Caco-2 (cell line): Measurements from ENCODE around the gene ZYG11B. TPM values are rescaled to one million over a fixed set of nuclear protein-coding genes. Genes with fewer than 3 reads are reported as not detected.

Experiments
- Bru-seq: library from RNA; stranded (reverse); fragments of 400-500 nt; gene quantifications from one replicate; lab custom pipeline; 2021; lab: Mats Ljungman, UMichigan
- BruChase-seq, 2 experiments: library from RNA; stranded (reverse); fragments of 400-500 nt; gene quantifications; one replicate each; lab custom pipeline; 2021; lab: Mats Ljungman, UMichigan
- BruUV-seq: library from RNA; stranded (reverse); fragments of 400-500 nt; replicated peaks from 2 replicates; lab custom pipeline; 2021; lab: Mats Ljungman, UMichigan
- CTCF ChIA-PET: fragments of 300-600 bp; sonication (Branson Sonifier 250); formaldehyde crosslinking; loops from one replicate; lab custom pipeline; 2022; ENCODE audit warnings: antibody characterized with exemption; lab: Charles Lee
- POLR2A ChIA-PET: fragments of 300-600 bp; sonication (Branson Sonifier 250); formaldehyde crosslinking; loops from one replicate; lab custom pipeline; 2022; ENCODE audit warnings: antibody characterized with exemption; lab: Charles Lee
- DNase-seq, 2 experiments: peaks; one replicate each; pipeline versions ENCODE4 v3.0.0 to v3.0.0-alpha.2; 2020 to 2022
- H3K27me3 ChIP-seq: replicated peaks from 2 replicates; pipeline ENCODE4 v1.6.0; 2011; ENCODE audit warnings: low read length; ENCODE audit not compliant: control insufficient read depth, insufficient read depth
- H3K36me3 ChIP-seq: 2 replicates; pipeline ENCODE4 v1.5.1; 2011; ENCODE audit warnings: low read length; ENCODE audit not compliant: control insufficient read depth, insufficient read depth
- H3K4me1 ChIP-seq: fragments of 250-450 bp; sonication (Bioruptor Pico); 2 replicates; pipeline ENCODE4 v1.5.1; 2020; ENCODE audit warnings: mild to moderate bottlenecking
- H3K4me3 ChIP-seq: 2 replicates; pipeline ENCODE4 v1.5.1; 2011; ENCODE audit warnings: low read depth, mild to moderate bottlenecking, control low read depth, low read length
- H3K9me3 ChIP-seq: fragments of 250-450 bp; sonication (Bioruptor Pico); 2 replicates; pipeline ENCODE4 v1.5.1; 2020; ENCODE audit warnings: mild to moderate bottlenecking, moderate library complexity
- H3K27ac Mint-ChIP-seq: one replicate; pipeline ENCODE4 v1.8.0; 2022; ENCODE audit warnings: mixed read lengths; ENCODE audit not compliant: unreplicated experiment
- H3K27me3 Mint-ChIP-seq: one replicate; pipeline ENCODE4 v1.8.0; 2022; ENCODE audit warnings: mixed read lengths; ENCODE audit not compliant: insufficient read depth, unreplicated experiment
- H3K36me3 Mint-ChIP-seq: one replicate; pipeline ENCODE4 v1.8.0; 2022; ENCODE audit warnings: mild to moderate bottlenecking, mixed read lengths; ENCODE audit not compliant: insufficient read depth, unreplicated experiment
- H3K4me1 Mint-ChIP-seq: one replicate; pipeline ENCODE4 v1.8.0; 2022; ENCODE audit warnings: low read depth, mixed read lengths; ENCODE audit not compliant: unreplicated experiment
- H3K4me3 Mint-ChIP-seq: one replicate; pipeline ENCODE4 v1.8.0; 2022; ENCODE audit warnings: mild to moderate bottlenecking, moderate library complexity, mixed read lengths; ENCODE audit not compliant: unreplicated experiment
- H3K9me3 Mint-ChIP-seq: one replicate; pipeline ENCODE4 v1.8.0; 2022; ENCODE audit warnings: mixed read lengths; ENCODE audit not compliant: unreplicated experiment
- intact Hi-C: fragments of 100-400 bp; cut with micrococcal nuclease; formaldehyde crosslinking; loops from one replicate; pipeline ENCODE4 v1.10.0; 2022; ENCODE audit not compliant: unreplicated experiment
- long read RNA-seq: library from polyadenylated mRNA; stranded (forward); transcript quantifications from one replicate; pipeline ENCODE4 v2.0.0, GENCODE V29; 2022
- total RNA-seq: library from RNA; stranded (reverse); gene quantifications from 2 replicates; pipeline ENCODE4 v1.2.3, GENCODE V29; 2022
- TF ChIP-seq, protein P1 (sequence below), 2 experiments: fragments of 200-600 bp in 1 of 2; IDR thresholded peaks; 1 replicate in 1 of 2; 2 replicates in 1 of 2; pipeline versions ENCODE4 v1.5.1 to v1.8.0; 2011 to 2022; ENCODE audit warnings: antibody characterized with exemption in 1 of 2, control low read depth in 1 of 2, inconsistent platforms in 1 of 2, low read depth in 1 of 2, low read length in 1 of 2, mild to moderate bottlenecking in 1 of 2, moderate library complexity in 1 of 2; ENCODE audit not compliant: insufficient read depth in 1 of 2, severe bottlenecking in 1 of 2, unreplicated experiment in 1 of 2

The ZYG11B gene
- 15.8 and 17.1 TPM in 2 replicates for total RNA-seq
- Bru-seq, nascent RNA, result percentile 68 among the genes with signal in this experiment
- percentile 77 among the genes with signal in this experiment for BruChase-seq, experiment 1, labeled RNA remaining after a 2-hour chase
- percentile 71 among the genes with signal in this experiment for BruChase-seq, experiment 2, labeled RNA remaining after a 6-hour chase
- long read RNA-seq, full-length matches to known transcripts, result 1 of 9 reads
- long read RNA-seq, partial matches to known transcripts, result 4 of 9 reads
- long read RNA-seq, other reads (novel, unspliced or antisense), result 4 of 9 reads

DNA sequence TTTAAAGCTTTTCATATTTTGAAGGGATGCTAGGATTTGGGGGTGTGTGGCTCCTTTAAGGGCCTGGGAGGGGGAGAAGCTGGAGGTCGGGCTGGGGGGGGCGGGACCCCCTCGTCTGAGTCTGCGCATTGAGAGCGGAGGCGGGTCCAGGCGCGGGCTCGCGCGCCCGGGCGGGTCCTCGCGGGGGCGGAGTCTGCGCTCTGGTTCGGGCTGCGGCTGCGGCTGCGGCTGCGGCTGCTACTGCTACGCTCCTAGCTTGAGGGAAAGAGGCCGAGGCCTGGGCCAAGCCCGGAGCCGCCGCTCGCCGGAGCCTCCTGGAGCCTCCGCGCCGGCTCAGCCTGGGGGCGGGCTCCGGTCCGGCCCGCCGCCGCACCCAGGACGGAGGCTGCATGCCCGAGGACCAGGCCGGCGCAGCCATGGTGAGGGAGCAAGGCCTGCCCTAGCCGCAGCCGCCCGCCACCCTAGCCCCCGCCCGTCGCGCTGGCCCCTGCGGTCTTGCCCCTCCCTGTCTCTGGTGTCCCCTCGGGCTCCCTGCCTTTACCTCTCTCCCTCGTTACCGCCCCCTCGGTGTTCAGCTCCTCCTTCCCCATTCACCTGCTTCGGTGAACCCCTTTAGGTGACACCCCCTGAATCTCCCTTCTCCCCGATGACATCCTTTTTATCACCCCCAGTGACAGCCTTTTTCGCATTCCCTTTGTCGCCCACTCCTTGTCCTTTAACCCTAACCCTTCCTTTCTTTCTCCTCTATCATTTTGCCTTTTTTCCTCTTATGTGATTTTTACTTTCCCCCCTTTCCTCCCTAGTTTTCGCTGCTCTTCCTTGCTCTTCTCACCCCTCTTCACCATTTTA, at the start of gene ZYG11B:
Gene ZYG11B (plus strand): TSS at position 189 of the 849 bp plus-strand sequence. CDS start 201 bp downstream, at position 390.
- no TSS peak for BruUV-seq
- H3K27ac Mint-ChIP-seq, result peak within 1 kb of the TSS; percentile 87
- intact Hi-C loops, result loop anchor here (2.0 kb wide), 2 partner anchors 18 to 26 kb away; no protein-coding TSS in a partner anchor

DNA sequence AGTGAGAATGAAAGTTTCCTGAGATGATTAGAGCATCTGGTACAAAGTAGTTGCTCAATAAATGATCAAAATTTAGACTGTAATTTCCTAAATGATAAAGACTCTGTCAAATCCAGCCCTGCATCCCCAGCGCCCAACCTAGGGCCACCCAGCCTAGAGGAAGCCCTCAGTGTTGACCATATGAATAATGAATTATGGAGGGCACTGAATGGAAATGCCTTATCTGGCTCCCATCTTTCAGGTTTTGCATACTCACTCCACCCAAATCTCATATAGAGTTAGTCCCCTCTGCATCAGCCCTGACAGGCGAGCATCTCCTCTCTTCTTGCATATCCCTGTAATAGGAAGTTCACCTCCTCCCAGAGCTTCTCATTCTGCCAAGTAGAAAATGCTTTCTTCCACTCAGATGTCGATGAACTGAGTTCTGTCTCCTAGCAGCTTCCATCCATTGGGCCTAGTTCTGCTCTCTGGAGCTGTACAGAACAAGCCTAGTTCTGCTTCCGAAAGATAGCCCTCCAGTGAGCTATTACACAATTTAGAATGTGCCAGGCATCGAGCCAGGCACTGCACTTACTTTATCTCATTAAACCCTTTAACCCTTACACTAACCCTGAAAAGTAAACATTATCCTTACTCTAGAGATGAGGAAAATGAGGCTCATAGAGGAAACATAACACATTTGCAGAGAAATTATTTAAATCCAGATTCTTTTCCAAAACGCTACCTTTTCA, 49.0 kb upstream of the ZYG11B start:
- H3K36me3 Mint-ChIP-seq, result no peaks in the 10 kb centered on the region
- no peak overlapping the region for H3K4me3 ChIP-seq
- H3K27me3 ChIP-seq, result no peaks in the 10 kb centered on the region
- H3K9me3 ChIP-seq, result no peaks in the 10 kb centered on the region
- H3K27ac Mint-ChIP-seq, result no peak overlapping the region
- ChIA-PET POLR2A (no interaction called here), CTCF (interaction anchor here (0.7 kb wide), 1 partner anchor 44 kb away, joined by 3 read pairs; the partner anchor contains the start of gene SHISAL2A)
- H3K4me1 Mint-ChIP-seq, result peaks cover 6% of the 10 kb centered on the region
- BruUV-seq, result no TSS peak
- no peaks in the 10 kb centered on the region for H3K36me3 ChIP-seq
- TF ChIP-seq, protein P1, sequence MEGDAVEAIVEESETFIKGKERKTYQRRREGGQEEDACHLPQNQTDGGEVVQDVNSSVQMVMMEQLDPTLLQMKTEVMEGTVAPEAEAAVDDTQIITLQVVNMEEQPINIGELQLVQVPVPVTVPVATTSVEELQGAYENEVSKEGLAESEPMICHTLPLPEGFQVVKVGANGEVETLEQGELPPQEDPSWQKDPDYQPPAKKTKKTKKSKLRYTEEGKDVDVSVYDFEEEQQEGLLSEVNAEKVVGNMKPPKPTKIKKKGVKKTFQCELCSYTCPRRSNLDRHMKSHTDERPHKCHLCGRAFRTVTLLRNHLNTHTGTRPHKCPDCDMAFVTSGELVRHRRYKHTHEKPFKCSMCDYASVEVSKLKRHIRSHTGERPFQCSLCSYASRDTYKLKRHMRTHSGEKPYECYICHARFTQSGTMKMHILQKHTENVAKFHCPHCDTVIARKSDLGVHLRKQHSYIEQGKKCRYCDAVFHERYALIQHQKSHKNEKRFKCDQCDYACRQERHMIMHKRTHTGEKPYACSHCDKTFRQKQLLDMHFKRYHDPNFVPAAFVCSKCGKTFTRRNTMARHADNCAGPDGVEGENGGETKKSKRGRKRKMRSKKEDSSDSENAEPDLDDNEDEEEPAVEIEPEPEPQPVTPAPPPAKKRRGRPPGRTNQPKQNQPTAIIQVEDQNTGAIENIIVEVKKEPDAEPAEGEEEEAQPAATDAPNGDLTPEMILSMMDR (IDR thresholded peaks at IDR 0.05; ENCODE audit: insufficient read depth in 1 of 2, low read depth in 1 of 2, low read length in 1 of 2, severe bottlenecking in 1 of 2, unreplicated experiment in 1 of 2), result no peak
- H3K4me1 ChIP-seq, result peaks cover 11% of the 10 kb centered on the region; the same call in 1 of the 2 replicates
- no peak overlapping the region for H3K4me3 Mint-ChIP-seq
- no peak for DNase-seq
- H3K9me3 Mint-ChIP-seq, result no peaks in the 10 kb centered on the region
- intact Hi-C loops, result no loop called here
- no peaks in the 10 kb centered on the region for H3K27me3 Mint-ChIP-seq

More for the DNA sequence above, at the start of gene ZYG11B:
- Histone ChIP-seq H3K4me1 (no peaks in the 10 kb centered on the region; the same call in 1 of the 2 replicates), H3K9me3 (no peaks in the 10 kb centered on the region), H3K4me3 (peak within 1 kb of the TSS; percentile 85), H3K27me3 (no peaks in the 10 kb centered on the region), H3K36me3 (no peaks in the 10 kb centered on the region)
- Mint-ChIP-seq H3K9me3 (no peaks in the 10 kb centered on the region), H3K4me1 (peaks cover 12% of the 10 kb centered on the region), H3K4me3 (peak within 1 kb of the TSS; percentile 96), H3K36me3 (no peaks in the 10 kb centered on the region), H3K27me3 (no peaks in the 10 kb centered on the region)
- peak; percentile 81 to 91 for DNase-seq
- ChIA-PET POLR2A (interaction anchor here (0.6 to 0.7 kb wide), 3 partner anchors 17 to 1480 kb away, joined by 3 to 4 read pairs (median 4); no protein-coding TSS in a partner anchor), CTCF (interaction anchor here (0.7 to 1.0 kb wide), 2 partner anchors 17 to 116 kb away, joined by 4 to 7 read pairs; partner anchors contain the start of gene ZYG11A)
- TF ChIP-seq, protein P1 (IDR thresholded peaks at IDR 0.05; ENCODE audit: insufficient read depth in 1 of 2, low read depth in 1 of 2, low read length in 1 of 2, severe bottlenecking in 1 of 2, unreplicated experiment in 1 of 2), result no peak
